Caco-2 (cell line): Measurements from ENCODE around the gene IGSF21. TPM values are rescaled to one million over a fixed set of nuclear protein-coding genes. Genes with fewer than 3 reads are reported as not detected.

Experiments used
- BruUV-seq: library from RNA; stranded (reverse); fragments of 400-500 nt; replicated peaks from 2 replicates; lab custom pipeline; 2021; lab: Mats Ljungman, UMichigan
- CTCF ChIA-PET: fragments of 300-600 bp; sonication (Branson Sonifier 250); formaldehyde crosslinking; loops from one replicate; lab custom pipeline; 2022; ENCODE audit warnings: antibody characterized with exemption; lab: Charles Lee
- POLR2A ChIA-PET: fragments of 300-600 bp; sonication (Branson Sonifier 250); formaldehyde crosslinking; loops from one replicate; lab custom pipeline; 2022; ENCODE audit warnings: antibody characterized with exemption; lab: Charles Lee
- DNase-seq, 2 experiments: peaks; one replicate each; pipeline versions ENCODE4 v3.0.0 to v3.0.0-alpha.2; 2020 to 2022
- H3K27me3 ChIP-seq: replicated peaks from 2 replicates; pipeline ENCODE4 v1.6.0; 2011; ENCODE audit warnings: low read length; ENCODE audit not compliant: control insufficient read depth, insufficient read depth
- H3K36me3 ChIP-seq: 2 replicates; pipeline ENCODE4 v1.5.1; 2011; ENCODE audit warnings: low read length; ENCODE audit not compliant: control insufficient read depth, insufficient read depth
- H3K4me1 ChIP-seq: fragments of 250-450 bp; sonication (Bioruptor Pico); 2 replicates; pipeline ENCODE4 v1.5.1; 2020; ENCODE audit warnings: mild to moderate bottlenecking
- H3K4me3 ChIP-seq: 2 replicates; pipeline ENCODE4 v1.5.1; 2011; ENCODE audit warnings: low read depth, mild to moderate bottlenecking, control low read depth, low read length
- H3K9me3 ChIP-seq: fragments of 250-450 bp; sonication (Bioruptor Pico); 2 replicates; pipeline ENCODE4 v1.5.1; 2020; ENCODE audit warnings: mild to moderate bottlenecking, moderate library complexity
- H3K27ac Mint-ChIP-seq: one replicate; pipeline ENCODE4 v1.8.0; 2022; ENCODE audit warnings: mixed read lengths; ENCODE audit not compliant: unreplicated experiment
- H3K27me3 Mint-ChIP-seq: one replicate; pipeline ENCODE4 v1.8.0; 2022; ENCODE audit warnings: mixed read lengths; ENCODE audit not compliant: insufficient read depth, unreplicated experiment
- H3K36me3 Mint-ChIP-seq: one replicate; pipeline ENCODE4 v1.8.0; 2022; ENCODE audit warnings: mild to moderate bottlenecking, mixed read lengths; ENCODE audit not compliant: insufficient read depth, unreplicated experiment
- H3K4me1 Mint-ChIP-seq: one replicate; pipeline ENCODE4 v1.8.0; 2022; ENCODE audit warnings: low read depth, mixed read lengths; ENCODE audit not compliant: unreplicated experiment
- H3K4me3 Mint-ChIP-seq: one replicate; pipeline ENCODE4 v1.8.0; 2022; ENCODE audit warnings: mild to moderate bottlenecking, moderate library complexity, mixed read lengths; ENCODE audit not compliant: unreplicated experiment
- H3K9me3 Mint-ChIP-seq: one replicate; pipeline ENCODE4 v1.8.0; 2022; ENCODE audit warnings: mixed read lengths; ENCODE audit not compliant: unreplicated experiment
- intact Hi-C: fragments of 100-400 bp; cut with micrococcal nuclease; formaldehyde crosslinking; loops from one replicate; pipeline ENCODE4 v1.10.0; 2022; ENCODE audit not compliant: unreplicated experiment
- total RNA-seq: library from RNA; stranded (reverse); gene quantifications from 2 replicates; pipeline ENCODE4 v1.2.3, GENCODE V29; 2022
- TF ChIP-seq, protein P1 (sequence below), 2 experiments: fragments of 200-600 bp in 1 of 2; IDR thresholded peaks; 1 replicate in 1 of 2; 2 replicates in 1 of 2; pipeline versions ENCODE4 v1.5.1 to v1.8.0; 2011 to 2022; ENCODE audit warnings: antibody characterized with exemption in 1 of 2, control low read depth in 1 of 2, inconsistent platforms in 1 of 2, low read depth in 1 of 2, low read length in 1 of 2, mild to moderate bottlenecking in 1 of 2, moderate library complexity in 1 of 2; ENCODE audit not compliant: insufficient read depth in 1 of 2, severe bottlenecking in 1 of 2, unreplicated experiment in 1 of 2

The IGSF21 gene
- total RNA-seq, 1 experiment from 2014 or later, result not detected

DNA sequence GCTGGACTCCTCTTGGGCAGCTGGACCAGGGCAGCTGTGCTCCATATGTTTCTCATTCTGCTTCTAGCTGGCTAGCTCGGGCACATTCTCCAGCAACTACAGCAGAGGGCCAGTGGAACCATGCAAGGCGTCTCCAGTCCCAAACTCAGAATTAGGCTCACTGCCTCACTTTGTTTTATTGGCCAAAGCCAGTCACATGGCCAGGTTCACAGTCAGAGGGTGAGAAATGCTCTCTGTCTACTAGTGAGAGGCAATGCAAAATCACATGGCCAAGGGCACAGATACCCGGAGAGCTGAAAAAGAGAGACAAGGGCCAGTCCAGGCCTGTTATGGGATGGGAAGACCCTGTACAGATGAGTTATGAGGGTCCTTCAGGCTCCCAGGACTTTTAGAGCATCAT, 294.3 kb downstream of the IGSF21 start:
- Mint-ChIP-seq H3K4me1 (no peaks in the 10 kb centered on the region), H3K4me3 (no peak overlapping the region), H3K36me3 (no peaks in the 10 kb centered on the region), H3K27me3 (peaks cover 2% of the 10 kb centered on the region), H3K27ac (no peak overlapping the region), H3K9me3 (no peaks in the 10 kb centered on the region)
- Histone ChIP-seq H3K36me3 (no peaks in the 10 kb centered on the region), H3K27me3 (no peaks in the 10 kb centered on the region), H3K9me3 (no peaks in the 10 kb centered on the region), H3K4me1 (no peaks in the 10 kb centered on the region), H3K4me3 (no peak overlapping the region)
- CTCF ChIA-PET, result no interaction called here
- DNase-seq, result no peak
- BruUV-seq, result no TSS peak
- TF ChIP-seq, protein P1, sequence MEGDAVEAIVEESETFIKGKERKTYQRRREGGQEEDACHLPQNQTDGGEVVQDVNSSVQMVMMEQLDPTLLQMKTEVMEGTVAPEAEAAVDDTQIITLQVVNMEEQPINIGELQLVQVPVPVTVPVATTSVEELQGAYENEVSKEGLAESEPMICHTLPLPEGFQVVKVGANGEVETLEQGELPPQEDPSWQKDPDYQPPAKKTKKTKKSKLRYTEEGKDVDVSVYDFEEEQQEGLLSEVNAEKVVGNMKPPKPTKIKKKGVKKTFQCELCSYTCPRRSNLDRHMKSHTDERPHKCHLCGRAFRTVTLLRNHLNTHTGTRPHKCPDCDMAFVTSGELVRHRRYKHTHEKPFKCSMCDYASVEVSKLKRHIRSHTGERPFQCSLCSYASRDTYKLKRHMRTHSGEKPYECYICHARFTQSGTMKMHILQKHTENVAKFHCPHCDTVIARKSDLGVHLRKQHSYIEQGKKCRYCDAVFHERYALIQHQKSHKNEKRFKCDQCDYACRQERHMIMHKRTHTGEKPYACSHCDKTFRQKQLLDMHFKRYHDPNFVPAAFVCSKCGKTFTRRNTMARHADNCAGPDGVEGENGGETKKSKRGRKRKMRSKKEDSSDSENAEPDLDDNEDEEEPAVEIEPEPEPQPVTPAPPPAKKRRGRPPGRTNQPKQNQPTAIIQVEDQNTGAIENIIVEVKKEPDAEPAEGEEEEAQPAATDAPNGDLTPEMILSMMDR (IDR thresholded peaks at IDR 0.05; ENCODE audit: insufficient read depth in 1 of 2, low read depth in 1 of 2, low read length in 1 of 2, severe bottlenecking in 1 of 2, unreplicated experiment in 1 of 2), result no peak
- intact Hi-C loops, result no loop called here
- POLR2A ChIA-PET, result no interaction called here

DNA sequence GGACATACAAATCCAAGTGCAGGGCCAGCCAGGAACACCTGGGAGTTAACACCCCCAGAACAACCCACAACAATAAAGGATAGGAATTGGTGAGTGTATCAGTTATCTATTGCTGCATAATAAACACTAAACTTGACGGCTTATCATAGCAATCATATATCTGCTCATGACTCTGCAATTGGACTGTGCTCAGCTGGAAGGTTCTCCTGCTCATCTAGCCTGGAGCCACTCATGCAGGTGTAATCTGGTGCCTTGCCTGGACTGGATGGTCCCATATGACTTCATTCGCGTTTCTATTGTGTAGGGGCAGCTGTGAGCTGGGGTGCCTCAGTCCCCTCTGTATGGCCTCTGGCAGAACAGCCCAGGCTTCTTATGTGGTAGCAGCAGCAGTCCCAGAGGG, 296.9 kb downstream of the IGSF21 start:
- H3K27me3 ChIP-seq, result no peaks in the 10 kb centered on the region
- H3K9me3 Mint-ChIP-seq, result no peaks in the 10 kb centered on the region
- no peaks in the 10 kb centered on the region for H3K36me3 ChIP-seq
- CTCF ChIA-PET, result no interaction called here
- no peaks in the 10 kb centered on the region for H3K4me1 ChIP-seq
- H3K27me3 Mint-ChIP-seq, result peaks cover 2% of the 10 kb centered on the region
- no peak overlapping the region for H3K27ac Mint-ChIP-seq
- DNase-seq, result no peak
- no peaks in the 10 kb centered on the region for H3K36me3 Mint-ChIP-seq
- H3K4me1 Mint-ChIP-seq, result no peaks in the 10 kb centered on the region
- intact Hi-C loops, result no loop called here
- H3K9me3 ChIP-seq, result no peaks in the 10 kb centered on the region
- POLR2A ChIA-PET, result no interaction called here
- no peak overlapping the region for H3K4me3 Mint-ChIP-seq
- no TSS peak for BruUV-seq
- TF ChIP-seq, protein P1 (IDR thresholded peaks at IDR 0.05; ENCODE audit: insufficient read depth in 1 of 2, low read depth in 1 of 2, low read length in 1 of 2, severe bottlenecking in 1 of 2, unreplicated experiment in 1 of 2), result no peak
- no peak overlapping the region for H3K4me3 ChIP-seq

DNA sequence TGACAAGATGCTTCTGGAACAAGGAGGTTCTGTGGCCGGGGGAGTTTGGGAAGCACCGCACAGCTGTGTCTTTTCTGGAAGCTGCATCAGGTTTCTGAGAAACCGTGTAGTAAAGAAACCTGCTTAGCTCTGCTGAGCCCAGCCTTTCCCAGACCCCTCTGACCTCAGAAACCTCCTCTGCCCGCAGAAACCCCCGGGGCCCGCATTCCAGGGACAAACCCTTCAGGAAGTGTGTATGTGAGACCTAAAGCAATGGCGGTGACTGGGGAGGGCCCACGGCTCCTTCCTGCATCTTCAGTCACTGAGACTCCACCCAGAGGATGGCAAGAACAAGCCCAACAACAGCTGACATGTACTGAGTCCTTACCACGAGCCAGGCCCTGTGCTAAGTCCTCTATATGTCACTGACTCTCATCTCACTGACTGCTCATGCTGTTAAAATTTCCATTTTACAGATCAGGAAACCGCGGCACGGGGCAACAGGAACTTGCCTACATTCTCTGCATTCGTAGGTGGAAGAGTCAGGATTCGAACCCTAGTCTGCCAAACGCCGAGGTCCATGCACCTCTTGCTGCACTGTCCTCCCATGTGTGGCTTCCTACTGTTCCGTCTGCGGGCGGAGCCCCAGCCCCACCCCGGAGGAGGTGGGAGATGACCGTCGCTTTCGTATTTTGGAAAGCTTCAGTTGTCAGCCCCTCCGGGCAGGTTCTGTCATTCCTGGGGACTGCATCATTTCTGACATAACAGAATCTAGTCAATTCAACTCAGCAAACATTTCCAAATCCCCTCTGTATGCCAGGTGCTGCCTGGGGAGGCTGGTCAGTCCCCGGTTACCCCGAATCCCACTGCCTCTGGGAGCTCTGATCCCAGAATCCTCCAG, 299.8 kb downstream of the IGSF21 start:
- Mint-ChIP-seq H3K27me3 (peaks cover 2% of the 10 kb centered on the region), H3K4me3 (no peak overlapping the region), H3K36me3 (no peaks in the 10 kb centered on the region), H3K4me1 (no peaks in the 10 kb centered on the region), H3K27ac (no peak overlapping the region), H3K9me3 (peaks cover 14% of the 10 kb centered on the region)
- intact Hi-C loops, result no loop called here
- Histone ChIP-seq H3K36me3 (no peaks in the 10 kb centered on the region), H3K27me3 (no peaks in the 10 kb centered on the region), H3K4me3 (no peak overlapping the region), H3K9me3 (peaks cover 1% of the 10 kb centered on the region; the same call in 1 of the 2 replicates), H3K4me1 (no peaks in the 10 kb centered on the region)
- TF ChIP-seq, protein P1 (IDR thresholded peaks at IDR 0.05; ENCODE audit: insufficient read depth in 1 of 2, low read depth in 1 of 2, low read length in 1 of 2, severe bottlenecking in 1 of 2, unreplicated experiment in 1 of 2), result no peak
- POLR2A ChIA-PET, result no interaction called here
- no peak for DNase-seq
- CTCF ChIA-PET, result no interaction called here
- BruUV-seq, result no TSS peak
